ENCODE data around the gene HAND2.

HAND2 gene

DNA sequence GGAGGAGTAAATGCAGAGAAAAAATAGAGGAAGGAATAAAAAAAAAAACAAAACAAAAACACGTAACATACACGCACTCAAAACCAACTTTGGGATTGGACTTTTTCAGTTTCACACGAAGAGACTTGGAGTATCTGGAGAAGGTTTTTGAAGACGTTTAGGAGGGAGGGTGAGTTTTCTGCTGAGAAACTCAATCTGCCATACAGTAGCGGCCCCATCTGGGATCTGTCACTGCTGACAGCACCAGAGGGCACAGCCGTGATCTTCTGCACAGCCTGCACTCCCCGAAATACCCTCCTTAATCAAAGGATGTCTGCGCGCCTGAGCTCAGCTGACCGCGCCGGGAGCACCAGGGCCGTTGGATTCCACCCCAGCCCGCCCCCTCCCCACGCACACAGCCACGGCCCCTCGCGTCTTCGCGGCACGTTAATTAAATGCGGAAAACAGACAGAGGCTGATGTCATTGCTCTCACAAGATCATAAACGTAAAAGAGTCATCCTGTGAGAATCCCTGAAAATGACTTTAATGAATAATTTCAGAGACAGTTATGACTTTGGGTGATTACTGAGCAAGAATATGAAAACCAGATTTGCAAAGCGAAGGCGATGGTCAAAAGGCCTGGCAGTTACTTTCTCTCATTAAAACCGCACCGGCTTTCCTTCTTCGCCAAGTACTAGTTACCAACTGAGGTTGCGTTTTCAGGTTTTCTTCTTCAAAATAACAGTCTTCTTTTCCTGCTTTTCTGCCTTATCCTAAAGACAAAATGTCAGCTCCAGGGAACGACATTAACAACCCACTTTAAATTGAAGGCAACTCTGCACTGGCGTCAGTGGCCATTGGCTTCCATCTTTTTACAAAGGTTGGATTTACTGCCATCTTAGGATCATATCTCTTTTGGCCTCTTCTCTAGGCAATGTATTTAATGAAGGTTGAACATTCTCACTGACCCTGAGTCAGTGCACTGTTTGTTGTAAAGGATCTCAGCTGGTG lies 10.6 kb downstream of the HAND2 start:
- no peak for DNase-seq

GRCh38 chr4:173518425-173519102 lies 11.5 kb downstream of the HAND2 start:
- DNase-seq = no peak

GRCh38 chr4:173517781-173518424 lies 12.1 kb downstream of the HAND2 start:
- DNase-seq = no peak

- DNase-seq = no peak
Measured at GRCh38 chr4:173516621-173517524, 13.2 kb downstream of the HAND2 start.

GRCh38 chr4:173515458-173515857 lies 14.6 kb downstream of the HAND2 start:
- no peak for DNase-seq

- no peak for DNase-seq
Measured at GRCh38 chr4:173514641-173515217, 15.3 kb downstream of the HAND2 start.

DNA sequence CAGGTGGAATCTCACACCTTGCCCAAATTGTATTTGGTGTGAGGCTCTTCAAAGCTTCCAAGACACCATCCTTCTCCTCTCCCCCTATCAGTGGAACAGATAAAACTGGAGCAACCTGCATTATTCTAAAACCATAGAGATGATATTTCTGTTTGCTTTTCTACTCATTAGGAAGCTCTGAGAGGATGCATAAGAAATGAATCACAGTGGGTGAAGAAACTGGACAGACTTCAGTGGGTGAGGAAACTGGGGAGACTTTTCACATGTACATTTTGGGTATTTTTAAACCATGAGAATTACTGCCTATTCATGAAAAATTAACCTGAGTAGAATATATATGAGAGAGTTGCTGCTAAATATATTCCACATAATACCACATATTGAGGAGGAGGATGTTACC lies 16.4 kb downstream of the HAND2 start:
- no peak for DNase-seq

- DNase-seq = no peak
Measured at GRCh38 chr4:173511787-173512361, 18.2 kb downstream of the HAND2 start.

- DNase-seq = no peak
Measured at GRCh38 chr4:173509036-173510001, 20.7 kb downstream of the HAND2 start.

- DNase-seq = no peak
Measured at GRCh38 chr4:173508386-173509035, 21.5 kb downstream of the HAND2 start.

GRCh38 chr4:173507471-173508385 lies 22.3 kb downstream of the HAND2 start:
- no peak for DNase-seq

GRCh38 chr4:173506597-173507211 lies 23.3 kb downstream of the HAND2 start:
- DNase-seq = no peak

DNA sequence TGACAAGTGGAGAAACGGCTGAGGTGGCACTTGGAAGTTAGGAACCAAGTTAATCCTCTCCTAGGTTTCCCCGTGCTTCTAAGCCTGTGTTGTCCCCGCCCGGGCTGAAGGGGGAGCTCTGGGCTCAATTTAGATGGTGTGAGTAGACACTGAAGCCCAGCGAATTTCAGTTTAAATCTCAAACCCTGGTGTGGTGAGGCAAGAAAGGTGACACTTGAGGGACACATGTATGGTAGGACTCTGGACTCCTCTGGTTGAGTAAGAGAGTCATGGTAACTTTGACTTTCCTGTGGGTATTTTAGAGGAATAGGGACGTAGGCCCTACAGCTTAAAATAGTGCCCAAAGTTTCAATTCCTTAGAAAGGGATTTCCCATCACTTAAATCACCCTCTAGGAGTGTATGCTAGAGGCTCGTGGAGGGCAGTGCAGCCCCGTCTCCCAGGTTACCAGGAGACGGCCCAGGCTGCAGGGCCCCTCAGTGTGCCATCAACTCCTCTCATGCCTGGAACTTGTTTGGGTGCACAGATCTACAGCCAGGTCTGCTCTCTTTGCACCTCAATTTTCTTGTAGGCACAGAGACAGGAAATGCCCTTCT lies 24.0 kb downstream of the HAND2 start:
- DNase-seq = peak; percentile 33

DNA sequence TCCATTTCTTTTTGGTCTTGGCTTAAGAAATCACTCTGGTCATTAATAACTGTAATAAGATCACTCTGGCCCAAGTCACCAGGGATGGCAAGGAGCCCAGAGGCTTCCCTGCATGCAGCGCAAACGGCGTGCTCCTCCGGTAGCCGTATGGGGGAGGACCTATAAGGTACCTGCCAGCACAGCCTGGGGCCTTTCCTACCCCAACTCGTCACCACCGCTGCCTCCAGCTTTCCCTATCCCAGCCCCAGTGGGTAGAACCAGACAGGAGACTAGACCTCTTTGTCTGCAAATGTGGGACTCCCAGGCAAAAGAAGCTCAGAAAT lies 25.9 kb downstream of the HAND2 start:
- no peak for DNase-seq

DNA sequence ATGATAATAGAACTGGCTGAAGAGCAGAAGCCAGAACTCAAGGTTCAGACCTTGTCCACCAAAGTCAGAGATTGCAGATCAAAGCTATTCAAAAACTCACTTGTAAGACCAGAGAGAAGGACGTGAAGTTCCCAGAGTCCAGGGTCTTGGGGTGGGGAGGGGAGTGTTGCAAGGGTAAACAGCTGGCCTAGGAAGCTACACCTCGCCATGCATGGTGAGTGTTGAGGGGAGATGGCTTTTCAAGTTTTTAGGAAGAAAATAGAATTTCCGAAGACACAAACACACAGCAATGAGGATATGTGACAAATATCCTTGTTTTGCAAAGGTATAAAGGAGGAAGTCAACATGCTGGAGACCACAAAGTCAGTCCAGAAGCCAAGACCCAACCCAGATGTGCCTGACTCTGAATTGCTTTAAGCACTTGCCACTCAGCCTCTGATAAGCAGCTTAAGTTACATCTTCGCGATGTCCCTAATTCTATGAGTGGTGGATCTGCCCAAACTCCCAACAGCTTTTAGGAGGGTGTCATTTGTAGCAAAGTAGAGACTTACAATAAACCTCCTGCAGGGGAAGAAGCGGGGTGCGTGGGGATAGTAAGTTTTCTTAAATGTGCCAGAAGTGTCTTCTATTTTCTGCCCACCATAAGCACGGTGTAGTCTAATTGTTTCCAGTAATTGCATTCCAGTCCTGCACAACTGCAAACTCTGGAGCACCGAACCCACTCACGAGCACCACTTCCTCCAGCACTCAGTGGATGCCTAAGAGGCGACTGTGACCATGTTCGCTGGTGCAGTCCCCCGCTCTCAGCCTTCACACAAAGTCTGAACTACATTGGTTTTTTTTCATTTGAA lies 26.5 kb downstream of the HAND2 start:
- DNase-seq = no peak

DNA sequence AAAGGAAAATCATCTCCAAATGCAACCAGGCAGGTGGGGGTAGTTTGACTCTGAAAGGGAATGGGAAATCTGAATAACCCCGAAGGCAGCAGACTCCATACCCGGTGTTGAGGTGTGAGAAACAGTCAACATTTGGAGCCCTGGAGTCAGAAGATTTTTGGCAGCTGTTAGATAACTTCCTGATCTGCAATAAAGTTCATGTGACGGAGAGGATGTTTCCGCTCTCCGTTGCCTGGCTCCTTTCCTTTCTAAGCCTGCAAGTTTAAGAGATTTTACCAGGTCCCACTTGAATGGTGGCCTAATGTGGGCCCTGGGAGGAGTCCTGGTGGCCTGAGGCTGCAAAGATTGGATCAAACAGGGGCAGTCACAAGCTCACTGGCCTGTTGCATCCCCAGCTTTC lies 27.7 kb downstream of the HAND2 start:
- no peak for DNase-seq

GRCh38 chr4:173501592-173502150 lies 28.4 kb downstream of the HAND2 start:
- no peak for DNase-seq
